IPS-NIHi7 (cell line): ENCODE results near the gene ADAM10.
A peak's percentile ranks its signal among the peaks of the same experiment; 100 is the strongest.

ENCODE experiments used
- DNase-seq: peaks from one replicate; pipeline ENCODE4 v3.0.0; 2012; ENCODE audit warnings: mixed read lengths; ENCODE audit errors: extremely low spot score

ADAM10 gene

GRCh38 chr15:58717357-58717756 is 32.1 kb downstream of the ADAM10 start:
- DNase-seq = no peak

- no peak for DNase-seq
These were observed 33.5 kb downstream of the ADAM10 start for GRCh38 chr15:58716027-58716426.

- no peak for DNase-seq
These were observed 34.1 kb downstream of the ADAM10 start for GRCh38 chr15:58715266-58715917.

GRCh38 chr15:58710701-58711100 is 38.8 kb downstream of the ADAM10 start:
- no peak for DNase-seq

GRCh38 chr15:58707397-58707796 is 42.1 kb downstream of the ADAM10 start:
- DNase-seq = no peak

- no peak for DNase-seq
These were observed 44.4 kb downstream of the ADAM10 start for GRCh38 chr15:58705105-58705504.

GRCh38 chr15:58704155-58704865 is 45.2 kb downstream of the ADAM10 start:
- no peak for DNase-seq

GRCh38 chr15:58703610-58704009 is 45.9 kb downstream of the ADAM10 start:
- DNase-seq = no peak

GRCh38 chr15:58702233-58702632 is 47.3 kb downstream of the ADAM10 start:
- no peak for DNase-seq

- no peak for DNase-seq
These were observed 48.1 kb downstream of the ADAM10 start for GRCh38 chr15:58701376-58701775.

- DNase-seq = no peak
These were observed 49.7 kb downstream of the ADAM10 start for GRCh38 chr15:58699769-58700168.

- DNase-seq = no peak
These were observed 50.4 kb downstream of the ADAM10 start for GRCh38 chr15:58698887-58699641.

- no peak for DNase-seq
These were observed 52.3 kb downstream of the ADAM10 start for GRCh38 chr15:58697220-58697619.

GRCh38 chr15:58696738-58697137 is 52.8 kb downstream of the ADAM10 start:
- DNase-seq = peak; percentile 22

GRCh38 chr15:58694641-58695398 is 54.7 kb downstream of the ADAM10 start:
- peak; percentile 9 for DNase-seq

GRCh38 chr15:58690703-58691102 is 58.8 kb downstream of the ADAM10 start:
- no peak for DNase-seq

- DNase-seq = no peak
These were observed 59.9 kb downstream of the ADAM10 start for GRCh38 chr15:58689646-58690045.

GRCh38 chr15:58686286-58686685 is 63.2 kb downstream of the ADAM10 start:
- DNase-seq = peak; percentile 14

GRCh38 chr15:58684751-58685150 is 64.8 kb downstream of the ADAM10 start:
- no peak for DNase-seq

GRCh38 chr15:58684036-58684710 is 65.3 kb downstream of the ADAM10 start:
- DNase-seq = no peak

- DNase-seq = no peak
These were observed 67.3 kb downstream of the ADAM10 start for GRCh38 chr15:58682234-58682633.
